ENCODE data around the gene CSKMT. TPM values are rescaled to one million over a fixed set of nuclear protein-coding genes. Genes with fewer than 3 reads are reported as not detected.
"Not testable (repeated sequence)": the region's sequence is repeated elsewhere in the genome, so short reads cannot be mapped to it uniquely, and the experiment has no call there.

The CSKMT gene
- total and polyA plus RNA-seq, 2 donors (not counting 1 experiment from before 2014, with no cell fraction given) = 39.0 to 57.3 TPM

DNA sequence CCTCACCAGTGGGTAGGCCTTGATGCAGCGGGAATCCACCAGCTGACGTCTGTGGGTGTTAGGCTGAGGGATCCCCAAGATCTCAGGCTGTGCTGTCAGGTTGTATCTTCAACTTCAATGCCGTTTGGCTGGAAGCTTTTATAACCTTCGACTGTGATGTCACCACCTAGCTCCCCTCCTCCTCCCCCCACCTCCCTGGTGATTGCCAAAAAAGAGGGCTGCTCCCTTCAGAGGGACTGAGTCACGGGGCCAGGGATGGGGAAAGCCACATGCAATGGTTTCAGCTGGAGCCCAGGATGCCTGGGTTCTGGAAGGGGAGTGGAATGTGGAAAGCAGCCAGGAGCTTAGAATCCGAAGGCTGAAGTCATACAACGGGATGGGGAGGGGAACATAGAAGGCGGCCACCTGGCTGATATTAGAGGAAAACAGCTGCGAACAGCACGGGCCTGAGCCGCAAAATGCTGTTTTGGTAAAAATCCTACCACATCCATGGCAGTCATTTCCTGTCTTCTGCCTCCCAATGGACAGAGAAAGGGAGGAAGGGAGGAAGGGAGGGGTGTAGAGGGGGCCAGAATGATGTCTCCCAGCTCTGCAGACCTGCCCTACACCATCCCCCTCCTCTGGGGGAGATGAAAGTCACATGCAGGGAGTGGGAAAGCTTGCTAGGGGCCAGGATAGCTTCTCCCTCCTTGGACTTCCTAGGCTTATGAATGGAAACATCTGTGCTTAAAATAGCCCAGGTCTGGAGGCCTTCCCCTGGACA, 24.5 kb downstream of the CSKMT start, which contains the start of gene LRRN4CL:
LRRN4CL (minus strand) TSS at position 110 of the 763 bp plus-strand sequence. CDS start 1,022 bp downstream, outside the sequence.
- Histone ChIP-seq H3K27me3 (replicated peaks in 1 of 4; ENCODE audit: control extremely low read depth in 1 of 4, control insufficient read depth in 3 of 4, insufficient read depth in 4 of 4, low read length in 3 of 4) (peaks cover 0 to 17% (median 6%) of the 10 kb centered on the region in 4 experiments), H3K4me1 (ENCODE audit: control insufficient read depth in 2 of 2, insufficient read depth in 2 of 2, low read length in 2 of 2) (peaks cover 3 to 6% of the 10 kb centered on the region in 2 donors), H3K4me2 (replicated peaks; ENCODE audit: low read depth, low read length, poor library complexity, severe bottlenecking) (no peak within 1 kb of the TSS), H3K4me3 (ENCODE audit: control extremely low read depth in 1 of 5, extremely low read depth in 1 of 5, insufficient read depth in 1 of 5, low read depth in 2 of 5, low read length in 4 of 5) (no peak within 1 kb of the TSS), H3K9ac (ENCODE audit: low read length) (no peak within 1 kb of the TSS), H3K9me3 (ENCODE audit: control extremely low read depth in 1 of 3, control insufficient read depth in 2 of 3, insufficient read depth in 1 of 3, low read length in 2 of 3) (no peaks in the 10 kb centered on the region), H3K79me2 (ENCODE audit: control insufficient read depth, insufficient read depth, low read length) (no peaks in the 10 kb centered on the region), H3K27ac (ENCODE audit: low read length in 2 of 2) (no peak within 1 kb of the TSS), H3K36me3 (replicated peaks in 1 of 2; ENCODE audit: control extremely low read depth in 1 of 2, control insufficient read depth in 1 of 2, extremely low read depth in 1 of 2, insufficient read depth in 2 of 2, low read length in 1 of 2) (peaks cover 0 to 18% of the 10 kb centered on the region in 2 experiments), H4K20me1 (ENCODE audit: control insufficient read depth, insufficient read depth, low read length, poor library complexity, severe bottlenecking) (no peaks in the 10 kb centered on the region), H2AFZ (ENCODE audit: insufficient read depth, low read depth, low read length, poor library complexity, severe bottlenecking) (no peak within 1 kb of the TSS)
- DNase-seq (no peak), ATAC-seq (ENCODE audit: low read depth) (no peak)
- no peak for TF ChIP-seq EZH2 (IDR thresholded peaks at IDR 0.05; ENCODE audit: borderline replicate concordance, insufficient read depth, low read depth, low read length, poor library complexity, severe bottlenecking)
- TF ChIP-seq, protein P1, sequence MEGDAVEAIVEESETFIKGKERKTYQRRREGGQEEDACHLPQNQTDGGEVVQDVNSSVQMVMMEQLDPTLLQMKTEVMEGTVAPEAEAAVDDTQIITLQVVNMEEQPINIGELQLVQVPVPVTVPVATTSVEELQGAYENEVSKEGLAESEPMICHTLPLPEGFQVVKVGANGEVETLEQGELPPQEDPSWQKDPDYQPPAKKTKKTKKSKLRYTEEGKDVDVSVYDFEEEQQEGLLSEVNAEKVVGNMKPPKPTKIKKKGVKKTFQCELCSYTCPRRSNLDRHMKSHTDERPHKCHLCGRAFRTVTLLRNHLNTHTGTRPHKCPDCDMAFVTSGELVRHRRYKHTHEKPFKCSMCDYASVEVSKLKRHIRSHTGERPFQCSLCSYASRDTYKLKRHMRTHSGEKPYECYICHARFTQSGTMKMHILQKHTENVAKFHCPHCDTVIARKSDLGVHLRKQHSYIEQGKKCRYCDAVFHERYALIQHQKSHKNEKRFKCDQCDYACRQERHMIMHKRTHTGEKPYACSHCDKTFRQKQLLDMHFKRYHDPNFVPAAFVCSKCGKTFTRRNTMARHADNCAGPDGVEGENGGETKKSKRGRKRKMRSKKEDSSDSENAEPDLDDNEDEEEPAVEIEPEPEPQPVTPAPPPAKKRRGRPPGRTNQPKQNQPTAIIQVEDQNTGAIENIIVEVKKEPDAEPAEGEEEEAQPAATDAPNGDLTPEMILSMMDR (IDR thresholded peaks at IDR 0.05) = no peak
- peaks cover under 1% of the 10 kb centered on the region for H3K4me1 Mint-ChIP-seq
- ChIA-PET POLR2A (interaction anchor here (0.9 kb wide), 1 partner anchor 38 kb away, joined by 3 read pairs; the partner anchor contains the start of gene HNRNPUL2), CTCF (interaction anchor here (0.7 to 1.6 kb wide), 5 partner anchors 9 to 174 kb away, joined by 3 to 5 read pairs (median 4); no protein-coding TSS in a partner anchor)
- H3K4me3 Mint-ChIP-seq = no peak within 1 kb of the TSS
- peaks cover 4% of the 10 kb centered on the region for H3K27me3 Mint-ChIP-seq
- no peaks in the 10 kb centered on the region for H3K9me3 Mint-ChIP-seq (ENCODE audit: insufficient read depth)
- WGBS (ENCODE audit: insufficient coverage) = 95% methylated on average over 6 of the region's 11 CpGs
- intact Hi-C loops (cut with micrococcal nuclease) = no loop called here
- H3K27ac Mint-ChIP-seq = peak within 1 kb of the TSS; percentile 26

DNA sequence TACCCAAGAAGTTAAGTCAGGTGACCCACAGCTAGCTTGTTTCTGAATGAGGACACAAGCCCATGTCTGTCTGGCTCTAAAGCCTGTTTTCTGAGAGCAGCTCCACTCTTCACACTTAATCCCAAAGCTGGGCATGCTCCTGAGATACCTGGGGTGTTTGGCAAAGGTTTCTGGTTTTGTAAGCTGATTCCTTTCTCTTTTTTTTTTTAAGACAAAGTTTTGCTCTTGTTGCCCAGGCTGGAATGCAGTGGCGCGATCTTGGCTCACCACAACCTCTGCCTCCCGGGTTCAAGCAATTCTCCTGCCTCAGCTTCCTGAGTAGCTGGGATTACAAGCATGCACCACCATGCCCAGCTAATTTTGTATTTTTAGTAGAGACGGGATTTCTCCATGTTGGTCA, 28.5 kb downstream of the CSKMT start:
- not testable (repeated sequence) for DNase-seq; H3K27ac ChIP-seq (ENCODE audit: low read length in 2 of 2); H3K4me1 Mint-ChIP-seq; H3K27me3 Mint-ChIP-seq; H4K20me1 ChIP-seq (ENCODE audit: control insufficient read depth, insufficient read depth, low read length, poor library complexity, severe bottlenecking); H3K9ac ChIP-seq (ENCODE audit: low read length); H2AFZ ChIP-seq (ENCODE audit: insufficient read depth, low read depth, low read length, poor library complexity, severe bottlenecking); H3K79me2 ChIP-seq (ENCODE audit: control insufficient read depth, insufficient read depth, low read length); H3K27ac Mint-ChIP-seq; H3K4me3 Mint-ChIP-seq; H3K4me3 ChIP-seq (ENCODE audit: control extremely low read depth in 1 of 5, extremely low read depth in 1 of 5, insufficient read depth in 1 of 5, low read depth in 2 of 5, low read length in 4 of 5); H3K4me2 ChIP-seq (replicated peaks; ENCODE audit: low read depth, low read length, poor library complexity, severe bottlenecking); H3K4me1 ChIP-seq (ENCODE audit: control insufficient read depth in 2 of 2, insufficient read depth in 2 of 2, low read length in 2 of 2); H3K27me3 ChIP-seq (replicated peaks in 1 of 4; ENCODE audit: control extremely low read depth in 1 of 4, control insufficient read depth in 3 of 4, insufficient read depth in 4 of 4, low read length in 3 of 4); ATAC-seq (ENCODE audit: low read depth); H3K9me3 ChIP-seq (ENCODE audit: control extremely low read depth in 1 of 3, control insufficient read depth in 2 of 3, insufficient read depth in 1 of 3, low read length in 2 of 3); H3K9me3 Mint-ChIP-seq (ENCODE audit: insufficient read depth)
- POLR2A ChIA-PET = interaction anchor here (0.7 to 1.4 kb wide), 2 partner anchors 12 to 34 kb away, joined by 4 to 5 read pairs; partner anchors contain the start of gene HNRNPUL2
- intact Hi-C loops (cut with micrococcal nuclease) = loop anchor here (1.0 kb wide), 5 partner anchors 14 to 313 kb away; partner anchors contain the start of gene UBXN1
- peaks cover 0 to 18% of the 10 kb centered on the region in 2 experiments for H3K36me3 ChIP-seq (replicated peaks in 1 of 2; ENCODE audit: control extremely low read depth in 1 of 2, control insufficient read depth in 1 of 2, extremely low read depth in 1 of 2, insufficient read depth in 2 of 2, low read length in 1 of 2)
- CTCF ChIA-PET = interaction anchor here (0.6 to 5.3 kb wide), 24 partner anchors 8 to 312 kb away, joined by 3 to 41 read pairs (median 4); partner anchors contain the start of genes BSCL2, C11orf98, CSKMT and LBHD1
- no CpG with 5 or more reads among the region's 4 CpGs for WGBS (ENCODE audit: insufficient coverage)
